Psoas muscle (tissue), 8 donors: ENCODE results near the gene INPP5E. TPM values are rescaled to one million over a fixed set of nuclear protein-coding genes. Genes with fewer than 3 reads are reported as not detected.

Experiments
- ATAC-seq, 4 donors: fragments of 200-7000 bp; cut with Tn5 transposase; one replicate each; pipeline ENCODE4 v1.9.1; 2020; ENCODE audit warnings: moderate library complexity in 3 of 4, mild to moderate bottlenecking in 2 of 4
- DNase-seq, 2 donors: peaks; one replicate each; pipeline ENCODE4 v3.0.0-alpha.2; 2020
- H3K27ac ChIP-seq: fragments of 200-600 bp; one replicate; pipeline ENCODE4 v1.8.0; 2022
- H3K27me3 ChIP-seq, 3 donors: fragments of 200-600 bp in 1 of 3; one replicate each; pipeline versions ENCODE4 v1.6.1 to v1.8.0; 2013 to 2022; ENCODE audit warnings: low read length in 2 of 3, mild to moderate bottlenecking in 2 of 3, moderate library complexity in 1 of 3; ENCODE audit not compliant: insufficient read depth in 3 of 3
- H3K36me3 ChIP-seq, 2 donors: fragments of 200-600 bp in 1 of 2; one replicate each; pipeline versions ENCODE4 v1.6.1 to v1.8.0; 2013 to 2022; ENCODE audit warnings: low read depth in 1 of 2, mild to moderate bottlenecking in 1 of 2, moderate library complexity in 1 of 2; ENCODE audit not compliant: insufficient read depth in 1 of 2
- H3K4me1 ChIP-seq: fragments of 200-600 bp; one replicate; pipeline ENCODE4 v1.8.0; 2022
- H3K4me3 ChIP-seq: fragments of 200-600 bp; one replicate; pipeline ENCODE4 v1.8.0; 2022; ENCODE audit warnings: mild to moderate bottlenecking
- H3K9me3 ChIP-seq: fragments of 200-600 bp; one replicate; pipeline ENCODE4 v1.8.0; 2022
- WGBS, 3 donors: extraction: QIAGEN DNeasy Blood & Tissue Kit; methylation state at CpG; one replicate each; pipeline versions ENCODE4 v1.1.6 to v1.1.7; 2013; 5-methylcytosine and 5-hydroxymethylcytosine counted together
- intact Hi-C, 2 donors: fragments of 100-400 bp; cut with DNase I; formaldehyde crosslinking; loops; one replicate each; pipeline versions ENCODE4 v1.11.0 to v1.14.2; 2022
- polyA plus RNA-seq, 3 donors: library from polyadenylated mRNA; stranded (reverse); fragments of 200-250 nt; gene quantifications; one replicate each; pipeline ENCODE4 v1.2.3, GENCODE V29; 2013
- total RNA-seq, 4 donors: library from RNA; stranded (reverse); fragmentation: NEBNext Ultra II Directional in 2 of 4; extraction: Animal tissue kit (Norgen Biotek cat#: 25700) in 2 of 4; gene quantifications; one replicate each; pipeline versions ENCODE4 v1.2.1 to v1.2.4, GENCODE V29; 2021 to 2023
- TF ChIP-seq, protein P1 (sequence below): fragments of 200-600 bp; IDR thresholded peaks from one replicate; pipeline ENCODE4 v1.8.0; 2022; ENCODE audit warnings: antibody characterized with exemption
- donor health status: healthy with polysubstance abuse.
- donor health status: DM: no; HTN: no; CAD: no; lungs with moderate emphysema.
- donor health status: Bipolar disorder and iron deficiency.
- donor health status: healthy.
- donor health status: DM: yes; HTN: yes; CAD: no.
- donor health status: DM: no; HTN: no; CAD: no.
- donor health status: DM: no; HTN: no; CAD: no.
- donor health status: DM: yes; HTN: yes; CAD: no.

INPP5E gene
- total and polyA plus RNA-seq, 7 donors: 4.7 to 9.6 (median 5.3) TPM

DNA sequence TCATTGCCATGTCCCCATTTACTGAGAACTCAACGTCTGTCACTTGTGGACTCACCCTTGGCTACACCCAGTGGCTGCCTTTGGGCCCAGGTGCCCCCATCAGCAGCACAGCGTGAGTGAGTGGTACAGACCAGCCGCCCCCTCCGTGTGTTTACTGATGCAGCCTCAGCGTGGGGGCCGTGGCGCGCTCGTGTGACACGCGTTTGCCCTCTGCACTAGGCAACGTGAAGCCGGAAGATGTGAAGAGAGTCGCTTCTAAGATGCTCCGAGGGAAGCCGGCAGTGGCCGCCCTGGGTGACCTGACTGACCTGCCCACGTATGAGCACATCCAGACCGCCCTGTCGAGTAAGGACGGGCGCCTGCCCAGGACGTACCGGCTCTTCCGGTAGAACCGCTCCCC is 16.8 kb downstream of the INPP5E start:
- no peak overlapping the region for H3K27ac ChIP-seq
- no peak overlapping the region for H3K4me3 ChIP-seq
- ATAC-seq (no peak), DNase-seq (no peak)
- H3K9me3 ChIP-seq: no peaks in the 10 kb centered on the region
- no peaks in the 10 kb centered on the region for H3K27me3 ChIP-seq
- intact Hi-C loops: no loop called here
- TF ChIP-seq, protein P1, sequence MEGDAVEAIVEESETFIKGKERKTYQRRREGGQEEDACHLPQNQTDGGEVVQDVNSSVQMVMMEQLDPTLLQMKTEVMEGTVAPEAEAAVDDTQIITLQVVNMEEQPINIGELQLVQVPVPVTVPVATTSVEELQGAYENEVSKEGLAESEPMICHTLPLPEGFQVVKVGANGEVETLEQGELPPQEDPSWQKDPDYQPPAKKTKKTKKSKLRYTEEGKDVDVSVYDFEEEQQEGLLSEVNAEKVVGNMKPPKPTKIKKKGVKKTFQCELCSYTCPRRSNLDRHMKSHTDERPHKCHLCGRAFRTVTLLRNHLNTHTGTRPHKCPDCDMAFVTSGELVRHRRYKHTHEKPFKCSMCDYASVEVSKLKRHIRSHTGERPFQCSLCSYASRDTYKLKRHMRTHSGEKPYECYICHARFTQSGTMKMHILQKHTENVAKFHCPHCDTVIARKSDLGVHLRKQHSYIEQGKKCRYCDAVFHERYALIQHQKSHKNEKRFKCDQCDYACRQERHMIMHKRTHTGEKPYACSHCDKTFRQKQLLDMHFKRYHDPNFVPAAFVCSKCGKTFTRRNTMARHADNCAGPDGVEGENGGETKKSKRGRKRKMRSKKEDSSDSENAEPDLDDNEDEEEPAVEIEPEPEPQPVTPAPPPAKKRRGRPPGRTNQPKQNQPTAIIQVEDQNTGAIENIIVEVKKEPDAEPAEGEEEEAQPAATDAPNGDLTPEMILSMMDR: no peak
- WGBS, 3 donors: 93 to 96% (median 94%) methylated on average over 26 of the region's 26 CpGs
- no peaks in the 10 kb centered on the region for H3K4me1 ChIP-seq
- H3K36me3 ChIP-seq: peaks cover 2 to 91% of the 10 kb centered on the region in 2 donors

DNA sequence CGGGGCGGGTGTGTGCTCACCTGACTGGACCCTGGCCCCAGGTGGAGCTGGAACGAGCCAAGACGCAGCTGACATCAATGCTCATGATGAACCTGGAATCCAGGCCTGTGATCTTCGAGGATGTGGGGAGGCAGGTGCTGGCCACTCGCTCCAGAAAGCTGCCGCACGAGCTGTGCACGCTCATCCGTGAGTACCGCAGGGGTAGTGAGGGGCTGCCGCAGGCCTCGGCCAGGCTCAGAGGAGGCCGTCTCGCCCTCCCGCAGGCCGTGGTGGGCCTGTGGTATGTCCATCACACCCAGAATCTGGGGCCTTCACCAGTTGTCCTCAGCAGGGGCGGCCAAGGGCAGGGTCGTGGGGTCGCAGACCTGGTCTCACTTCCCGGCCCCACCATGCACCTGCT is 17.9 kb downstream of the INPP5E start:
- no peaks in the 10 kb centered on the region for H3K27me3 ChIP-seq
- no peak overlapping the region for H3K4me3 ChIP-seq
- WGBS, 3 donors: 85 to 92% (median 91%) methylated on average over 21 of the region's 21 CpGs
- peaks cover 6 to 94% of the 10 kb centered on the region in 2 donors for H3K36me3 ChIP-seq
- TF ChIP-seq, protein P1: no peak
- no peaks in the 10 kb centered on the region for H3K4me1 ChIP-seq
- intact Hi-C loops: no loop called here
- H3K27ac ChIP-seq: no peak overlapping the region
- no peak for DNase-seq
- no peaks in the 10 kb centered on the region for H3K9me3 ChIP-seq
- no peak for ATAC-seq

DNA sequence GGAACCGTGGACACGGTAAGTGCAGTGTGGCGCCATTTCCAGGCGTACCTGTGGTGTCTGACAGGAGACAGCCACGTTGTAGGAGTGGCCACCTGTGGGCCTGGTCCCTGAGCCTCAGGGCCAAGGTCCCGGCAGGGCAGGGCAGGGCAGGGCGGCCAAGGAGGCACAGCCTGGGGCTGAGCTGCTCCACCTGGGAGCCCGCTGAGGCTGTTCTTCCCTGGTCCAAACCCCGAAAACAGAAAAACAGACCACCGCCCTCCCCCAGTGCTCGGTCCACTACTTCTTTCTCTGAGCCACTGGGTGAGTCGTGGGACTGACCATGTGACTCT is 20.6 kb downstream of the INPP5E start:
- H3K9me3 ChIP-seq: no peaks in the 10 kb centered on the region
- 91 to 94% (median 91%) methylated on average over 10 to 12 of the region's 12 CpGs for WGBS, 3 donors
- no peak overlapping the region for H3K27ac ChIP-seq
- intact Hi-C loops: no loop called here
- H3K4me1 ChIP-seq: no peaks in the 10 kb centered on the region
- H3K36me3 ChIP-seq: peaks cover 6 to 100% of the 10 kb centered on the region in 2 donors
- TF ChIP-seq, protein P1: no peak
- ATAC-seq: no peak
- no peaks in the 10 kb centered on the region for H3K27me3 ChIP-seq
- no peak overlapping the region for H3K4me3 ChIP-seq
- DNase-seq: no peak

DNA sequence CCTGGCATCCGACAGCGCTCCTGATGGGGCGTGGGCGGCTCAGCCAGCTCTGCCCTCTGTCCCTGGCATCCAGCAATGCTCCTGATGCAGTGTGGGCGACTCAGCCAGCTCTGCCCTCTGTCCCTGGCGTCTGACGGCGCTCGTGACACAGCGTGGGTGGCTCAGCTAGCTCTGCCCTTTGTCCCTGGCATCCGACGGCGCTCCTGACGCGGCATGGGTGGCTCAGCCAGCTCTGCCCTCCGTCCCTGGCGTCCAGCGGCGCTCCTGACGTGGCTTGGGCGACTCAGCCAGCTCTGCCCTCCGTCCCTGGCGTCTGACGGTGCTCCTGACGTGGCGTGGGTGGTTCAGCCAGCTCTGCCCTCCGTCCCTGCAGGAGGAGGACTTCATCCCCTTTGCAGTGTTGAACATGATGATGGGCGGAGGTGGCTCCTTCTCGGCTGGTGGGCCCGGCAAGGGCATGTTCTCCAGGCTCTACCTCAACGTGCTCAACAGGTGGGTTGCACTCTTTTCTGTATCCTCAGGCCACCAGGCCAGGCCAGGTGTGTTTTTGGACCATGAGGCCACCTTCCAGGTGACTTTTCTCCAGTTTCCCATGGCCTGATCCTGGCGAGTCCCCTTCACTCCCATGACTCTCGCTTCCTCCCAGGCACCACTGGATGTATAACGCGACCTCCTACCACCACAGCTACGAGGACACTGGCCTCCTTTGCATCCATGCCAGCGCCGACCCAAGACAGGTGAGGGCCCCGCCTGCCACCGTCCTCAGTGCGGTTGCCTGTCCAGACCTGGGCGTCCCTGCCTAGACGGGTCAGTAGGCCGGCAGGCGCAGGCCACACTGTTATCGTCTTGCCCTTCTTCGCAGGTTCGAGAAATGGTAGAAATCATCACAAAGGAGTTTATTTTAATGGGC is 21.2 kb downstream of the INPP5E start:
- intact Hi-C loops: loop anchor here in 1 of 2 donors (1.0 kb wide), 1 partner anchor 30 kb away; no protein-coding TSS in a partner anchor
- Histone ChIP-seq H3K36me3 (peaks cover 6 to 100% of the 10 kb centered on the region in 2 donors), H3K9me3 (no peaks in the 10 kb centered on the region), H3K27ac (no peak overlapping the region), H3K27me3 (no peaks in the 10 kb centered on the region), H3K4me1 (no peaks in the 10 kb centered on the region), H3K4me3 (no peak overlapping the region)
- TF ChIP-seq, protein P1: no peak
- WGBS, 3 donors: 88 to 92% (median 90%) methylated on average over 48 of the region's 48 CpGs
- DNase-seq: peak in 1 of 2 donors; percentile 47
- ATAC-seq: peak in 3 of 4 donors; percentile 7 to 14 (median 12)
